Activated CD4-positive, alpha-beta memory T cell treated with anti-CD3 and anti-CD28 coated beads for 36 hours (primary cell): Measurements from ENCODE around the gene ZNF629. TPM values are rescaled to one million over a fixed set of nuclear protein-coding genes. Genes with fewer than 3 reads are reported as not detected.
A peak's percentile ranks its signal among the peaks of the same experiment; 100 is the strongest.

Experiments
- CTCF ChIA-PET: fragments of 350-600 bp; sonication (Branson Sonifier 250); formaldehyde crosslinking; loops from one replicate; lab custom pipeline; 2021; ENCODE audit warnings: antibody characterized with exemption, inconsistent platforms; lab: Charles Lee
- POLR2A ChIA-PET: fragments of 350-600 bp; sonication (Branson Sonifier 250); formaldehyde crosslinking; loops from one replicate; lab custom pipeline; 2021; ENCODE audit warnings: antibody characterized with exemption; lab: Charles Lee
- DNase-seq: peaks from one replicate; pipeline ENCODE4 v3.0.0-alpha.2; 2020
- H3K27ac Mint-ChIP-seq: one replicate; pipeline ENCODE4 v1.8.0; 2021; ENCODE audit warnings: mixed read lengths
- H3K27me3 Mint-ChIP-seq: one replicate; pipeline ENCODE4 v1.8.0; 2021; ENCODE audit warnings: mixed read lengths
- H3K36me3 Mint-ChIP-seq: one replicate; pipeline ENCODE4 v1.8.0; 2021; ENCODE audit warnings: mixed read lengths
- H3K4me1 Mint-ChIP-seq: one replicate; pipeline ENCODE4 v1.8.0; 2021; ENCODE audit warnings: low read depth, mixed read lengths
- H3K4me3 Mint-ChIP-seq: one replicate; pipeline ENCODE4 v1.8.0; 2021; ENCODE audit warnings: mild to moderate bottlenecking, mixed read lengths
- H3K9me3 Mint-ChIP-seq: one replicate; pipeline ENCODE4 v1.8.0; 2021; ENCODE audit warnings: mixed read lengths
- intact Hi-C: fragments of 100-400 bp; cut with micrococcal nuclease; formaldehyde crosslinking; loops from one replicate; pipeline ENCODE4 v1.15.1; 2023
- total RNA-seq, 2 experiments: library from RNA; stranded (reverse); gene quantifications; one replicate each; pipeline ENCODE4 v1.2.3, GENCODE V29; 2021

Gene ZNF629
- total RNA-seq, 2 experiments from 2014 or later: 2.9 to 3.1 TPM

GRCh38 chr16:30785126-30786106, 1.6 kb downstream of the ZNF629 start:
- POLR2A ChIA-PET: interaction anchor here (0.6 kb wide), 1 partner anchor 157 kb away, joined by 4 read pairs; no protein-coding TSS in a partner anchor
- no peak overlapping the region for H3K27ac Mint-ChIP-seq

GRCh38 chr16:30784215-30784614, 2.8 kb downstream of the ZNF629 start:
- DNase-seq: no peak
- CTCF ChIA-PET: interaction anchor here (1.0 to 1.9 kb wide), 2 partner anchors 30 to 158 kb away, joined by 3 to 7 read pairs; no protein-coding TSS in a partner anchor

More at GRCh38 chr16:30785126-30786106, 1.6 kb downstream of the ZNF629 start:
- CTCF ChIA-PET: interaction anchor here (0.6 to 1.3 kb wide), 2 partner anchors 29 to 80 kb away, joined by 3 to 6 read pairs; no protein-coding TSS in a partner anchor
- H3K36me3 Mint-ChIP-seq: peaks cover 5% of the 10 kb centered on the region
- peaks cover 12% of the 10 kb centered on the region for H3K4me1 Mint-ChIP-seq
- peak overlapping the region; percentile 77 for H3K4me3 Mint-ChIP-seq
- DNase-seq: no peak
- intact Hi-C loops: no loop called here
- peaks cover 4% of the 10 kb centered on the region for H3K27me3 Mint-ChIP-seq
- H3K9me3 Mint-ChIP-seq: no peaks in the 10 kb centered on the region

GRCh38 chr16:30783280-30784109, 3.5 kb downstream of the ZNF629 start:
- ChIA-PET POLR2A (interaction anchor here (0.5 to 1.2 kb wide), 2 partner anchors 22 to 28 kb away, joined by 3 read pairs; no protein-coding TSS in a partner anchor), CTCF (interaction anchor here (1.0 to 1.9 kb wide), 2 partner anchors 31 to 158 kb away, joined by 3 to 7 read pairs; no protein-coding TSS in a partner anchor)
- H3K27ac Mint-ChIP-seq: no peak overlapping the region
- no peak overlapping the region for H3K4me3 Mint-ChIP-seq
- peaks cover 5% of the 10 kb centered on the region for H3K36me3 Mint-ChIP-seq
- H3K27me3 Mint-ChIP-seq: peaks cover 4% of the 10 kb centered on the region
- H3K9me3 Mint-ChIP-seq: no peaks in the 10 kb centered on the region
- no peak for DNase-seq
- peaks cover 12% of the 10 kb centered on the region for H3K4me1 Mint-ChIP-seq
- intact Hi-C loops: no loop called here

More at GRCh38 chr16:30784215-30784614, 2.8 kb downstream of the ZNF629 start:
- Mint-ChIP-seq H3K4me3 (no peak overlapping the region), H3K27me3 (peaks cover 4% of the 10 kb centered on the region), H3K27ac (no peak overlapping the region), H3K9me3 (no peaks in the 10 kb centered on the region), H3K36me3 (peaks cover 5% of the 10 kb centered on the region), H3K4me1 (peaks cover 12% of the 10 kb centered on the region)
- intact Hi-C loops: no loop called here
- POLR2A ChIA-PET: interaction anchor here (0.5 kb wide), 1 partner anchor 28 kb away, joined by 3 read pairs; no protein-coding TSS in a partner anchor

- CTCF ChIA-PET: interaction anchor here (0.6 to 1.9 kb wide), 2 partner anchors 10 to 31 kb away, joined by 3 to 7 read pairs; no protein-coding TSS in a partner anchor
- DNase-seq: no peak
- intact Hi-C loops: no loop called here
- POLR2A ChIA-PET: interaction anchor here (1.2 kb wide), 1 partner anchor 22 kb away, joined by 3 read pairs; no protein-coding TSS in a partner anchor
- peaks cover 4% of the 10 kb centered on the region for H3K27me3 Mint-ChIP-seq
- H3K27ac Mint-ChIP-seq: no peak overlapping the region
- peaks cover 5% of the 10 kb centered on the region for H3K36me3 Mint-ChIP-seq
- H3K4me1 Mint-ChIP-seq: peaks cover 12% of the 10 kb centered on the region
- H3K9me3 Mint-ChIP-seq: no peaks in the 10 kb centered on the region
- no peak overlapping the region for H3K4me3 Mint-ChIP-seq
These were observed 4.3 kb downstream of the ZNF629 start for GRCh38 chr16:30782486-30783279.

GRCh38 chr16:30780549-30780948, 6.5 kb downstream of the ZNF629 start:
- H3K9me3 Mint-ChIP-seq: no peaks in the 10 kb centered on the region
- H3K36me3 Mint-ChIP-seq: peaks cover 9% of the 10 kb centered on the region
- peaks cover 8% of the 10 kb centered on the region for H3K4me1 Mint-ChIP-seq
- H3K27me3 Mint-ChIP-seq: no peaks in the 10 kb centered on the region
- CTCF ChIA-PET: no interaction called here
- intact Hi-C loops: no loop called here
- POLR2A ChIA-PET: no interaction called here
- H3K27ac Mint-ChIP-seq: no peak overlapping the region
- H3K4me3 Mint-ChIP-seq: no peak overlapping the region
- DNase-seq: no peak

GRCh38 chr16:30780021-30780420, 7.0 kb downstream of the ZNF629 start:
- CTCF ChIA-PET: no interaction called here
- intact Hi-C loops: no loop called here

GRCh38 chr16:30779596-30779995, 7.4 kb downstream of the ZNF629 start:
- ChIA-PET POLR2A (no interaction called here), CTCF (no interaction called here)

More at GRCh38 chr16:30780021-30780420, 7.0 kb downstream of the ZNF629 start:
- no peaks in the 10 kb centered on the region for H3K27me3 Mint-ChIP-seq
- H3K27ac Mint-ChIP-seq: no peak overlapping the region
- no peak for DNase-seq
- H3K4me3 Mint-ChIP-seq: no peak overlapping the region
- H3K9me3 Mint-ChIP-seq: no peaks in the 10 kb centered on the region
- POLR2A ChIA-PET: no interaction called here
- peaks cover 13% of the 10 kb centered on the region for H3K36me3 Mint-ChIP-seq
- H3K4me1 Mint-ChIP-seq: peaks cover 12% of the 10 kb centered on the region

GRCh38 chr16:30778549-30779244, 8.3 kb downstream of the ZNF629 start:
- ChIA-PET CTCF (interaction anchor here (1.1 kb wide), 2 partner anchors 36 to 66 kb away, joined by 3 to 4 read pairs; no protein-coding TSS in a partner anchor), POLR2A (no interaction called here)
- H3K36me3 Mint-ChIP-seq: peaks cover 16% of the 10 kb centered on the region
- no peaks in the 10 kb centered on the region for H3K9me3 Mint-ChIP-seq
- no peak for DNase-seq
- peaks cover 19% of the 10 kb centered on the region for H3K4me1 Mint-ChIP-seq
- H3K27ac Mint-ChIP-seq: no peak overlapping the region
- intact Hi-C loops: no loop called here
- no peaks in the 10 kb centered on the region for H3K27me3 Mint-ChIP-seq
- no peak overlapping the region for H3K4me3 Mint-ChIP-seq

More at GRCh38 chr16:30779596-30779995, 7.4 kb downstream of the ZNF629 start:
- H3K36me3 Mint-ChIP-seq: peaks cover 15% of the 10 kb centered on the region
- peaks cover 17% of the 10 kb centered on the region for H3K4me1 Mint-ChIP-seq
- DNase-seq: no peak
- H3K27me3 Mint-ChIP-seq: no peaks in the 10 kb centered on the region
- no peak overlapping the region for H3K27ac Mint-ChIP-seq
- intact Hi-C loops: no loop called here
- no peak overlapping the region for H3K4me3 Mint-ChIP-seq
- H3K9me3 Mint-ChIP-seq: no peaks in the 10 kb centered on the region

GRCh38 chr16:30777591-30778297, 9.3 kb downstream of the ZNF629 start:
- Mint-ChIP-seq H3K4me3 (peak overlapping the region; percentile 91), H3K27ac (no peak overlapping the region), H3K27me3 (no peaks in the 10 kb centered on the region), H3K36me3 (peaks cover 18% of the 10 kb centered on the region), H3K9me3 (no peaks in the 10 kb centered on the region), H3K4me1 (peaks cover 19% of the 10 kb centered on the region)
- intact Hi-C loops: no loop called here
- ChIA-PET POLR2A (interaction anchor here (0.6 kb wide), 1 partner anchor 10 kb away, joined by 3 read pairs; the partner anchor contains the start of gene ZNF629), CTCF (interaction anchor here (1.1 to 1.4 kb wide), 4 partner anchors 36 to 164 kb away, joined by 3 to 4 read pairs (median 4); no protein-coding TSS in a partner anchor)
- DNase-seq: no peak
